Neural progenitor cell (in vitro differentiated cells): ENCODE measurements around the gene BICDL2.

Experiments
- EZH2 ChIP-seq: fragments of 200-600 bp; sonication (generic); IDR thresholded peaks from 2 replicates; pipeline ENCODE4 v1.6.1; 2017; ENCODE audit warnings: antibody characterized with exemption, mild to moderate bottlenecking, moderate library complexity
- TF ChIP-seq, protein P1 (sequence below): fragments of 200-600 bp; sonication (generic); IDR thresholded peaks from 2 replicates; pipeline ENCODE4 v1.5.1; 2017; ENCODE audit warnings: antibody characterized with exemption, mild to moderate bottlenecking

DNA sequence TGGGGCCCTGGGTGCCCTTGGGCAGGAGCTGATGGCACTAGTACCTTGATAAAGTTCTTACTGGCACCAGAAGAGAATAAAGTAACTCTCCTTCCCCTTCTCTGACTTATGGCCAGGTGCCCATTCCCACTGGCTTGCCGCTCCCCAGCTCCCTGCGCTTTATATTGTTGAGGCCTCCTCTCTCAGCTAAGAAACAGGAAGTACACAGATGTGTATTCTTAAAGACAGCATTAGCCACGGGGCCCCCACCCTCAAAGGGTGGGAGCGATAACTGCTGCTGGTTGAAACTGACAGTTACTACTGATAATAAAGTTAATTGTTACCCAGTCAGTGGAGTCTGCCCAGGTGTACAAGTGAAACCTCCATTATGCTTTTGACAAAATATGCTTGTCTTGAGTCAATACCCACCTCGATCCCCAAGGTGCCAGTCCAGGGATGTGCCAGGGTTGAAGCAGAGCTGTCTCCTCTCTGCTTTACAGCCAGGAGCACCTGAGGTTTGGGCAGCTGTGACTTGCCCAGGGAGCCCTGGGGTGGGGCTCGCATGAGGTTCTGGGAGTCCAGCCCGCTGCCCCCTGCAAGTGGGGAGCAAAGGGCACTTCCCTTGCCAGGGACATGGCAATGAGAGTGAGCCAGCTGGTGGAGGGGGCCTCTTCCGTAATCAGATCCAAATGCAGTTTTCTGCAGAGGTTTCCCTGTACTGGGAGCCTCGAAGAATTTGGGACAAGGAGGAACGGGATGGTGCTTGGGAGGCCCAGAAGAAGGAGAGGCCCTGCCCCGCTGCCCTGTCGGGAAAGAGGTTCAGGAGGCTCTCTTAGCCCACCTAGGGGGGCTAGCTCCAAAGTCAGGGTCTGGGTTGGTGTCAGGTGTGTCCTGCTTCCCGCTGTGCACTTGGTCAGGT is 29.4 kb downstream of the BICDL2 start:
- TF ChIP-seq, protein P1, sequence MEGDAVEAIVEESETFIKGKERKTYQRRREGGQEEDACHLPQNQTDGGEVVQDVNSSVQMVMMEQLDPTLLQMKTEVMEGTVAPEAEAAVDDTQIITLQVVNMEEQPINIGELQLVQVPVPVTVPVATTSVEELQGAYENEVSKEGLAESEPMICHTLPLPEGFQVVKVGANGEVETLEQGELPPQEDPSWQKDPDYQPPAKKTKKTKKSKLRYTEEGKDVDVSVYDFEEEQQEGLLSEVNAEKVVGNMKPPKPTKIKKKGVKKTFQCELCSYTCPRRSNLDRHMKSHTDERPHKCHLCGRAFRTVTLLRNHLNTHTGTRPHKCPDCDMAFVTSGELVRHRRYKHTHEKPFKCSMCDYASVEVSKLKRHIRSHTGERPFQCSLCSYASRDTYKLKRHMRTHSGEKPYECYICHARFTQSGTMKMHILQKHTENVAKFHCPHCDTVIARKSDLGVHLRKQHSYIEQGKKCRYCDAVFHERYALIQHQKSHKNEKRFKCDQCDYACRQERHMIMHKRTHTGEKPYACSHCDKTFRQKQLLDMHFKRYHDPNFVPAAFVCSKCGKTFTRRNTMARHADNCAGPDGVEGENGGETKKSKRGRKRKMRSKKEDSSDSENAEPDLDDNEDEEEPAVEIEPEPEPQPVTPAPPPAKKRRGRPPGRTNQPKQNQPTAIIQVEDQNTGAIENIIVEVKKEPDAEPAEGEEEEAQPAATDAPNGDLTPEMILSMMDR: no peak
- peak; percentile 20 for TF ChIP-seq EZH2
